Suppressor macrophage (primary cell): ENCODE measurements around the gene FBXO17.
A peak's percentile ranks its signal among the peaks of the same experiment; 100 is the strongest.
"Not testable (repeated sequence)": the region's sequence is repeated elsewhere in the genome, so short reads cannot be mapped to it uniquely, and the experiment has no call there.

Source experiments
- DNase-seq, 4 experiments: peaks; one replicate each; pipeline ENCODE4 v3.0.0-alpha.2; 2020 to 2022
- total RNA-seq, 17 experiments: gene quantifications; one replicate each; lab custom pipeline; 2026; ENCODE audit warnings: mixed read lengths in 6 of 17, inconsistent platforms in 3 of 17; lab: John Stamatoyannopoulos, UW

FBXO17 gene
- 0 to 0.99 (median 0) reads per million in 17 experiments for total RNA-seq

GRCh38 chr19:38975214-38975860, at the start of gene FBXO17:
FBXO17 (minus strand) TSS chr19:38975742; CDS start chr19:38950319, 25,423 bp downstream.
- DNase-seq = no peak

GRCh38 chr19:39024875-39025641, 49.5 kb upstream of the FBXO17 start:
- no peak for DNase-seq

GRCh38 chr19:39021063-39021462, 45.5 kb upstream of the FBXO17 start:
- no peak for DNase-seq

- no peak for DNase-seq
Observed at GRCh38 chr19:39017646-39018045, 42.1 kb upstream of the FBXO17 start.

GRCh38 chr19:39017026-39017425, 41.5 kb upstream of the FBXO17 start:
- DNase-seq = no peak

- DNase-seq = no peak
Observed at GRCh38 chr19:39014037-39014436, 38.5 kb upstream of the FBXO17 start.

DNA sequence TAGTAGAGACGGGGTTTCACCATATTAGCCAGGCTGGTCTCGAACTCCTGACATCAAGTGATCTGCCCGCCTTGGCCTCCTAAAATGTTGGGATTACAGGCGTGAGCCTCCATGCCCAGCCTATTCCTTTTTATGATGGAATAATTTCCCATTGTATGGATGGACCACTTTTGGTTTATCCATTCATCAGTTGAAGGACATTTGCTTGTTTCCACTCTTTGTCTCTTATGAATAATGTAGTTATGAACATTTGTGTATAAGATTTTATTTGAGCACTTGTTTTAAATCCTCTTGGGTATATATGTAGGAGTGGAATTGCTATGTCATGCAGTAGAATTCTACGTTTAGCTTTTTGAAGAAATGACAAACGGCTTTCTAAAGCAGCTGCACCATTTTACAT, 33.5 kb upstream of the FBXO17 start:
- DNase-seq = no peak

GRCh38 chr19:39008137-39008536, 32.6 kb upstream of the FBXO17 start:
- no peak for DNase-seq

GRCh38 chr19:39007096-39007495, 31.6 kb upstream of the FBXO17 start:
- no peak for DNase-seq

- DNase-seq = no peak
Observed at GRCh38 chr19:39004403-39004802, 28.9 kb upstream of the FBXO17 start.

DNA sequence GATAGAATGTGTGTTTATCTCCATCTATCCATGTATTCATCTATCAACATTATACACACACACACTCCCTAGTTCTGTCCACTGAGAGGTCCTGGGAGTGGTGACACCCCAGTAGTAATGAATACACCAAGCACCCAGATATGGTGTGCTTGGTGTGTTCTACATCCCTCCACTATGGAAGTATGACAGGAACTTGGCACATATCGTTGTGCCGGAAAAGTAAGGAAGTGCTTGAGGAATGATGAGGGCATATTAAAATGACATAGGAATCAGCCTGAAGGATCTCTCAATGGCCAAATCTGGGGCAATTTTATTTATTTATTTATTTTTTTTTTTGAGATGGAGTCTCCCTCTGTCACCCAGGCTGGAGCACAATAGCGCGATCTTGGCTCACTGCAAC, 28.3 kb upstream of the FBXO17 start:
- DNase-seq = no peak

- DNase-seq = no peak
Observed at GRCh38 chr19:39003188-39003587, 27.6 kb upstream of the FBXO17 start.

DNA sequence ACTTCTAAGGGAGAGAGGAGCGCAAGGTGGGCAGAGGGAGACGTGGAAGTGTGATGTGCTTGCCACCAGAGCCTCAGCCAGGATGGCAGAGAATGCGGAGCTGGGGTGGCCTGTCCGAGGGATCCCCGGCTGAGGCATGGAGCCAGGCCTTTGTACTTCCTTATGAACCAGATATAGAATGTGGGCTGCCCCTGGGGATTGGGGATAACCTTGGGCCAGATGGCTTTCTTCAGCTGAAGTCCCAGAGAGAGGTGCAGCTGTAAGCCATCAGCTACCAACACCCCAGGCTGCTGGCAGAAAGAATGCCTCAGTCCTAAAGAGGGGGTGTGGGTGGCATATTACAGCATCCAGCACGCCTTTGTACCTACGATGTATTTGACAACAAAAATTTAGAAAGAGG, 25.5 kb upstream of the FBXO17 start:
- DNase-seq = no peak

GRCh38 chr19:38997576-38997975, 22.0 kb upstream of the FBXO17 start:
- not testable (repeated sequence) for DNase-seq

DNA sequence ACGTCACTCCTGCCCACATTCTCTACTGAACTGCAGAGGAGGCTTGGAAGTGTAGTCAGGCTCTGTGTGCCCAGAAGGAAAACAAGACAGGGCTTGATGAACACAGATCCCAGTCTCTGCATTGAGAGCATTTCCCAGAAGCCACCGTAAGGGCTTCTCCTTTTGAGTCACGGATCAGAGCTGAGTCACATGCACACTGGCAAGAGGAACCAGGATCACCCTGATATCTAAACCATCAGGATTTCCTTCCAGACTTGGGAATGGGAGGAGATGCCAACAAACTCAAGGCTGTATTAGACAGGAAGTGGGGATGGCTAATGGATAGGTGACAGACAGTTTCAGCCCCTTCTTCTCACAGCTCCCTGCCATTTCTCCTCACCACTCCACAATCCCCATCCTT, 17.7 kb upstream of the FBXO17 start:
- peak; percentile 25 to 47 (median 46) for DNase-seq

DNA sequence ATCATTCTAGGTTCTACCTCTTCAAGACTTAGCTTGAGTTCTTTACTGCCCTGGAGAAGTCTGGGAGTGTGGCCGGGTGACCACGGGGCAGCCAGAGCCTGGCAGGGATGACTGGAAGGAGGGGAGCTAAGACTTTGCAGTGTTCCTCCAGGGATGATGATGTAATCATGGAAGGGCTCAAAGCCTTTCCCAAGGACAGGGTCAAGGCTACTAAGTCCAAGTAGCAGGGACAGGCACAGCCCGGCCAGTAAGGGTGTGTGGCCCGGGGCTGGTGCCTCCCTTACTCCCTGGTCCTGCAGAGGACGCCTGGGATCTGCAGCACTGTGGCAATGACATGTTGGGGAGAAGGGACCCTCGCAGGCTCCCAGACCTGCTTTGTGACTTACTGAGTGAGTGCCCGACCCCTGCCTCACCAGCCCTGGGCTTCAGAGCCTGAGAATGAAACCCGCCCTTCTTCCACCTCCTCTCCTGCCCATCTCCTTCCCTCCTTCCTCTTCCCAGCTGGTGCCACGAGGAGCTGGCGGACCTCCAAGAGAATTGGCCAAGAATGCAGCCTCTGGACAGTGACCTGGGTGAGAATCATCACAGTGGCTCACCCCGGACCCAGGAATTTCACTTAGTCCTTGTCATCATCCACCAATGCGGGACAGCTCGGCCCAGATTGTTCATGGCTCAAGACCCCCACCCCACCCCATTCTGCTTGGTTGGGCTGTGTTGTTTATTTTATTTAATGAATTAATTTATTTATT, 15.6 kb upstream of the FBXO17 start:
- peak in 2 of 4 experiments; percentile 13 to 22 for DNase-seq

DNA sequence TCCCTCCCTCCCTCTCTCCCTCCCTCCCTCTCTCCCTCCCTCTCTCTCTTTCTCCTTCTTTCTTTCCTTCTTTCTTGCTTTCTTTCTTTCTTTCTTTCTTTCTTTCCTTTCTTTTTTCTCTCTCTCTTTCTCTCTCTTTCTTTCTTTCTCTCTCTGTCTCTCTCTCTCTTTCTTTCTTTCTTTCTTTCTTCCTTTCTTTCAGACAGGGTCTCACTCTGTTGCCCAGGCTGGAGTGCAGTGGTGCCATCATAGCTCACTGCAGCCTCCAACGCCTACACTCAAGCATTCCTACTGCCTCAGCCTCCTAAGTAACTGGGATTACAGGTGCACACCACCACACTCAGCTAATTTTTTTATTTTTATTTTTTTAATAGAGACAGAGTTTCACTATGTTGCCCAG, 14.1 kb upstream of the FBXO17 start:
- DNase-seq = not testable (repeated sequence)

DNA sequence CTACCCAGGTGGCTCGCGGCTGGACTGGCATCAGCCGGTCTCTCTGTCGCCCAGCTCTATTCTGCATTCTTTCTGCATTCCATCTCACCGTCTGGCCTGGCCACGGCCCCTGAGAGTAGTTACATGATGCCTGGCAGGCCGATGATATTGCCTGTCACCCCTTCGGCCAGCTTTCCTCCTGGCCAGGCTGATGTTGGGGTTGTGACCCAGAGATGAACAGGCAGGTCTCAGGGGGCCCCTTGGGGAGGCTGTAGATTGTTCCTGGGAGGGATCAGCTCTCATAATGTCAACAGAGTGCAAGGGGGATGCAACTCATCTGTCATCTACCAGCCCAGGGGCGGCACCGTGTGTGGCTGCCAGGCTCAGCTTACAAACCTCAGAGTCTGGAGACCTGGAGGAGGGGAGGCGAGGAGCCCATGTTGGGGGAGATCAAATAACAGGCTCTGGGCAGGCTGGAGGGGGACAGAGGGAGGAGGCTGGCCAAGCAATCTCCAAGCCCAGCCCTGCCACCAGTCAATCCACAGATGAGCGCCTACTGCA, 13.6 kb upstream of the FBXO17 start:
- no peak for DNase-seq

DNA sequence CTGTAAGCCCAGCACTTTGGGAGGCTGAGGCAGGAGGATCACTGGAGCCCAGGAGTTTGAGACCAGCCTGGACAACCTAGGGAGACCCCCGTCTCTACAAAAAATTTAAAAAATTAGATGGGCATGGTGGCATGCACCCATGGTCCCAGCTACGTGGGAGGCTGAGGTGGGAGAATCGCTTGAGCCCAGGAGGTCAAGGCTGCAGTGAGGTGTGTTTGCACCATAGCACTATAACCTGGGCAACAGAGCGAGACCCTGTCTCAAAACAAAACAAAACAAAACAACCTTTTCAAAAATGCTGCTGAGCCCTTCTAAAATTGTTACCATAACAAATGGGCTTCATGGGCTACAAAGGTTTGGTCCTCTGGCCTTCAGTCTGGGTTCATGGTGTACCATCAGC, 13.1 kb upstream of the FBXO17 start:
- DNase-seq = not testable (repeated sequence)

GRCh38 chr19:38987745-38988144, 12.2 kb upstream of the FBXO17 start:
- not testable (repeated sequence) for DNase-seq

DNA sequence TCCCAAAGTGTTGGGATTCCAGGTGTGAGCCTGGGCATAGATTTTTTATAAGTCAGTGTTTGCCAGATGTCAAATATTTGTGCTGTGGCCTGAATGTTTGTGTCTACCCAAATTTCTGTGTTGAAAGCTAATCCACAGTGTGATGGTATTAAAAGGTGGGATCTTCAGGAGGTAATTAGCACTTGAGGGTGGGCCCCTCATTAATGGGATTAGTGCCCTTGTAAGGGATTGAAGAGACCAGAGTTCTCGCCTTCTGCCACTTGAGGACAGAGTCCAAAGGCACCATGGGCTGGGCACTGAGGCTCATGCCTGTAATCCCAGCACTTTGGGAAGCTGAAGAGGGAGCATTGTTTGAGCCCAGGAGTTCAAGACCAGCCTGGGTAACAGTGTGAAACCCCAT, 9.7 kb upstream of the FBXO17 start:
- no peak for DNase-seq

DNA sequence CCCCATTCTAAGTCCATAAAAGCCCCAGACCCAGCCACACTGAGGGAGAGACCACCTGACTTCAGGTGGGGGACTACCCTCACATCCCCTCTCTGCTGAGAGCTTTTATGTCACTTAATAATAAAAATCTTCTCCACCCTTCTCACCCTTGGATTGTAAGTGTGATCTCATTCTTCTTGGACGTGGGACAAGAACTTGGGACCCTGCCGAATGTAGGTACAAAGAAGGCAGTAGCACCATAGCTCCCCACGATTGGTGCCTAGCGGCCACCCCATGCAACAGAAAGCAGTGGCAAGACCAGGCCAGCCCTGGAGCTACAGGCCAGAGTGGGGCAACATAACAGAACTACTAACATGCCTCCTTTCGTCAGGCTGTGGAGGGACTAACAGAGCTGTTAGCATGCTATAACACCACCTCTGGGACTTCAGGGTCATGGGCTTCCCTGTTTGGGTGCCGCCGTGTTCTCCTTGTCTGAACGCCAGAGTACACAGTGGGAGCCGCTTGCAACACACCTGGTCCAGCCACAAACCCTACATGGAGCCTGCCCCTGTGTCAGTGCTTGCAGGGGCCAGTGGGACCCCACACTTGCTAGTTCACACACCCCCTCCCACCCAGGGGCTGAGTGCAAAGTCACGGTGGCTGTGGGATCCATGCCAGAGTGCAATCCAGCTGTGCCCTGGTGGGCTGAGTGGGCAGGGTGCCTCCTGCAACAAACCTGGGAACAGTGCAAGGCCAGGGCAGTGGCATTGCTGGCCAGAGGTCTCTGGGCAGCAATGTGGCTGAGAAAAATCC, 5.2 kb upstream of the FBXO17 start:
- DNase-seq = no peak
